Thoracic aorta (tissue), 2 donors: ENCODE measurements around the gene NR3C2. TPM values are rescaled to one million over a fixed set of nuclear protein-coding genes. Genes with fewer than 3 reads are reported as not detected.

Source experiments
- ATAC-seq: fragments of 150-250 bp; one replicate; pipeline ENCODE4 v1.8.0; 2017; ENCODE audit warnings: low read depth; ENCODE audit not compliant: insufficient number of reproducible peaks, low FRiP score
- DNase-seq: peaks from one replicate; pipeline ENCODE4 v3.0.0-alpha.2; 2020; ENCODE audit warnings: low spot score
- H3K27ac ChIP-seq, 2 donors: fragments of 200-600 bp; sonication (generic); 1 replicate in 1 of 2; 2 replicates in 1 of 2; pipeline ENCODE4 v1.5.1; 2016; ENCODE audit warnings: mild to moderate bottlenecking in 2 of 2, moderate library complexity in 2 of 2
- H3K27me3 ChIP-seq: fragments of 200-600 bp; sonication (generic); replicated peaks from 2 replicates; pipeline ENCODE4 v1.6.0; 2016; ENCODE audit warnings: mild to moderate bottlenecking; ENCODE audit not compliant: insufficient read depth
- H3K36me3 ChIP-seq: fragments of 200-600 bp; sonication (generic); one replicate; pipeline ENCODE4 v1.5.1; 2016
- H3K4me1 ChIP-seq, 2 donors: fragments of 200-600 bp; sonication (generic); 1 replicate in 1 of 2; 2 replicates in 1 of 2; pipeline versions ENCODE4 v1.5.1 to v1.6.0; 2016; ENCODE audit warnings: low read depth in 2 of 2, mild to moderate bottlenecking in 1 of 2; ENCODE audit not compliant: control insufficient read depth in 1 of 2
- H3K4me3 ChIP-seq: fragments of 200-600 bp; sonication (generic); 2 replicates; pipeline ENCODE4 v1.5.1; 2016; ENCODE audit warnings: mild to moderate bottlenecking
- H3K9me3 ChIP-seq: fragments of 200-600 bp; sonication (generic); 2 replicates; pipeline ENCODE4 v1.5.1; 2016
- total RNA-seq, 2 donors: library from RNA; depleted of rRNA; stranded (reverse); fragments of >200 nt; gene quantifications; one replicate each; pipeline versions ENCODE4 v1.1.0 to v1.2.3, GENCODE V29; 2016
- TF ChIP-seq, protein P1 (sequence below): fragments of 200-600 bp; sonication (generic); IDR thresholded peaks from one replicate; pipeline ENCODE4 v1.5.1; 2019; ENCODE audit warnings: antibody characterized with exemption

The NR3C2 gene
- total RNA-seq, 2 donors from 2014 or later = 11.2 to 18.1 TPM

DNA sequence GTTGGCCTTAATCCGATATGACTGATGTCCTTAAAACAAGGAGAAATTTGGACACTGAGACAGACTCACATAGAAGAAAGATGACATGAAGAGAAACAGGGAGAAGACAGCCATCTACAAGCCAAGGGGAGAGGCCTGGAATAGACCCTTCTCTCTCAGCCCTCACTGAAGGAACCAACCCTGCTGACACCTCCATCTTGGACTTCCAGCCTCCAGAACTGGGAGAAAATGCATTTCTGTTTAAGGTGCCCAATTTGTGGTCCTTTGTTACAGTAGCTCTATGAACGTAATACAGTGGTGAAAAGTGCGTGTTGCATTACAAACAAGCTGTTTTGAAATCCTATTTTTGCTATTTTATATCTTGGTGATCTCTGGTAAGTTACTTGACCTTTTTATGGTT, 366.8 kb downstream of the NR3C2 start:
- DNase-seq (no peak), ATAC-seq (no peak)

DNA sequence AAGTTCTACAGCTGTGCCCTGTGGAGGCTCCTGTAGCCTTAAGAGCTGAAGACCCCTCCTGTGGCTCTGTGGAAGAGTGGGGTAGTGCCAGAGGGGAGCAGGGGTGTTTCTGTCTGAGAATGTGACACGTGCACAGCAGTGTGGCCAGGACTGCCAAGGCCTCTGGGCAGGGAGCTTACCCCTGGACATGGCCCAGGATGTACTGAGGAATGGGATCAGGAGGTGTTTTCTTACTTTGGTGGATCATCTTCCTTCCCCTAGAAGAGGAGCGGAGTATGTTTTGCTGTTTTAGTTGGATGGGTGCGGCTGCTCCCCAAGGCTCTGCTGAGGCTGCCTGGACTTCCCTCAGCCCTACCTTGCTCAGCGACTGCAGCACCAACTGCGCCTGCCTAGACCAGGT, 367.8 kb downstream of the NR3C2 start:
- Histone ChIP-seq H3K9me3 (no peaks in the 10 kb centered on the region), H3K4me3 (no peak overlapping the region), H3K27me3 (no peaks in the 10 kb centered on the region), H3K27ac (no peak overlapping the region), H3K36me3 (peaks cover 56% of the 10 kb centered on the region), H3K4me1 (no peaks in the 10 kb centered on the region)
- TF ChIP-seq, protein P1, sequence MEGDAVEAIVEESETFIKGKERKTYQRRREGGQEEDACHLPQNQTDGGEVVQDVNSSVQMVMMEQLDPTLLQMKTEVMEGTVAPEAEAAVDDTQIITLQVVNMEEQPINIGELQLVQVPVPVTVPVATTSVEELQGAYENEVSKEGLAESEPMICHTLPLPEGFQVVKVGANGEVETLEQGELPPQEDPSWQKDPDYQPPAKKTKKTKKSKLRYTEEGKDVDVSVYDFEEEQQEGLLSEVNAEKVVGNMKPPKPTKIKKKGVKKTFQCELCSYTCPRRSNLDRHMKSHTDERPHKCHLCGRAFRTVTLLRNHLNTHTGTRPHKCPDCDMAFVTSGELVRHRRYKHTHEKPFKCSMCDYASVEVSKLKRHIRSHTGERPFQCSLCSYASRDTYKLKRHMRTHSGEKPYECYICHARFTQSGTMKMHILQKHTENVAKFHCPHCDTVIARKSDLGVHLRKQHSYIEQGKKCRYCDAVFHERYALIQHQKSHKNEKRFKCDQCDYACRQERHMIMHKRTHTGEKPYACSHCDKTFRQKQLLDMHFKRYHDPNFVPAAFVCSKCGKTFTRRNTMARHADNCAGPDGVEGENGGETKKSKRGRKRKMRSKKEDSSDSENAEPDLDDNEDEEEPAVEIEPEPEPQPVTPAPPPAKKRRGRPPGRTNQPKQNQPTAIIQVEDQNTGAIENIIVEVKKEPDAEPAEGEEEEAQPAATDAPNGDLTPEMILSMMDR = no peak
- ATAC-seq (no peak), DNase-seq (no peak)

More for the DNA sequence above, 366.8 kb downstream of the NR3C2 start:
- Histone ChIP-seq H3K4me1 (no peaks in the 10 kb centered on the region), H3K4me3 (no peak overlapping the region), H3K36me3 (peaks cover 56% of the 10 kb centered on the region), H3K27me3 (no peaks in the 10 kb centered on the region), H3K9me3 (no peaks in the 10 kb centered on the region), H3K27ac (no peak overlapping the region)
- TF ChIP-seq, protein P1 = no peak

DNA sequence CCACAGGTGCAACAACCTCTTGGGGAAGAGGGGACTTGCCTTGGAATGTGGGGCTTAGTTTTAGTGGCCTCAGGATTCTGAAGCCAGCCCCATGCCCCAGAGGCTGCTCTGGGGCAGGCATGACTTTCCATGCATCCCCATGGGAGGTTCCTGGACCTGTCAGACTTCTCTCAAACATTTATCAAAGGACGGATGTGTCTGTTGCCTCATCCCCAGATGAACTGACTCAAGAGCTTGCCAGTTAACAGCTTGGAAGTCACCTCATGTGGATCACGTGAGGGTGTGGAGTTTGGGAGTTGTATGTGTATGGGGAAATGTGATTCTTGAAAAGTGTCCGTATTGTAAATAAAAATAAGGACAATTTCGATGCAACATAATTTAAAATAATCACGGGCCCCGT, 368.9 kb downstream of the NR3C2 start:
- Histone ChIP-seq H3K4me3 (no peak overlapping the region), H3K27me3 (no peaks in the 10 kb centered on the region), H3K4me1 (no peaks in the 10 kb centered on the region), H3K36me3 (peaks cover 56% of the 10 kb centered on the region), H3K27ac (no peak overlapping the region), H3K9me3 (no peaks in the 10 kb centered on the region)
- TF ChIP-seq, protein P1 = no peak
- no peak for ATAC-seq
- DNase-seq = no peak

DNA sequence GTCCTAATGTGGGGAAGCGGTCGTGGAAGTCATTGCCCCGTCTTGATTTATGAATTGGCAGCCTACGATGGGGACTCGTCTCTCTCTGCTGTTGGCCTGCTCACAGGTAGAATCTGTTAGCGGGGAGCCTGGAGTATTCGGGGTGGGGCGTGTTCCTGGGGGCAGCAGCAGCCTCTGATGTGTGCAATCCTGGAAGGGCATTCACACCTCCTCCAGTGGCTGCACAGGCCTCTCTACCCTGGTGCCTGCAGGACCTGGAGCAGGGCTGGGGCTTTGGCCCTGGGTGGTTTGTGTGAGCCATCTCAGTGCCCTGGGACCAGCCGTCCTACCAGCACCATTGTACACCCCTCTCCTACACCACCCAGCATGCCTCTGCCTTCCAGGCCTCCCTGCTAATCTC, 369.4 kb downstream of the NR3C2 start:
- Histone ChIP-seq H3K36me3 (peaks cover 53% of the 10 kb centered on the region), H3K27me3 (no peaks in the 10 kb centered on the region), H3K4me1 (no peaks in the 10 kb centered on the region), H3K27ac (no peak overlapping the region), H3K9me3 (no peaks in the 10 kb centered on the region), H3K4me3 (no peak overlapping the region)
- TF ChIP-seq, protein P1 = no peak
- no peak for DNase-seq
- ATAC-seq = no peak

DNA sequence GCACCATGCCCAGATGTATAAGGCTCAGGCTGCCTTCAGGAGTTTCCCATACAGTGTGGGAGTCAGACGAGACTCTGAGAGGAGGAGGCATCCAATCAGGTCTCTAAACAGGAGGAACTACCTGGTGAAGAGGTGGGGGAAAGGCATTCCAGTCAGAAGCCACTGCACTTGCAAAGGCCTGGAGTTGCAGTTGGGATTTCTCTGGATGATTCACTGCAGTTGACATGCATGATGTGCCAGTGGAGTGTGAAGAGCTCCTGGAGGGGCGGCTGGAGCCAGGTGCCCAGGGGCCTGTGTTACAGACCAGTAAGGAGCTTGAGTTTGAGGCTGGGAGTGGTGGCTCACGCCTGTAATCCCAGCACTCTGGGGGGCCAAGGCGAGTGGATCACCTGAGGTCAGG, 371.2 kb downstream of the NR3C2 start:
- Histone ChIP-seq H3K27me3 (no peaks in the 10 kb centered on the region), H3K9me3 (no peaks in the 10 kb centered on the region), H3K27ac (no peak overlapping the region), H3K4me3 (no peak overlapping the region), H3K36me3 (peaks cover 64% of the 10 kb centered on the region), H3K4me1 (no peaks in the 10 kb centered on the region)
- TF ChIP-seq, protein P1 = no peak
- ATAC-seq (no peak), DNase-seq (no peak)
